Hepatocyte (in vitro differentiated cells): Measurements from ENCODE around the gene TRPM3.

ENCODE experiments used
- EZH2 ChIP-seq: fragments of 200-600 bp; sonication (generic); IDR thresholded peaks from 2 replicates; pipeline ENCODE4 v1.6.1; 2016; ENCODE audit warnings: antibody characterized with exemption, mild to moderate bottlenecking, borderline replicate concordance
- TF ChIP-seq, protein P1 (sequence below): fragments of 200-600 bp; sonication (generic); IDR thresholded peaks from 2 replicates; pipeline ENCODE4 v1.5.1; 2016; ENCODE audit warnings: antibody characterized with exemption, mild to moderate bottlenecking; ENCODE audit not compliant: poor library complexity

DNA sequence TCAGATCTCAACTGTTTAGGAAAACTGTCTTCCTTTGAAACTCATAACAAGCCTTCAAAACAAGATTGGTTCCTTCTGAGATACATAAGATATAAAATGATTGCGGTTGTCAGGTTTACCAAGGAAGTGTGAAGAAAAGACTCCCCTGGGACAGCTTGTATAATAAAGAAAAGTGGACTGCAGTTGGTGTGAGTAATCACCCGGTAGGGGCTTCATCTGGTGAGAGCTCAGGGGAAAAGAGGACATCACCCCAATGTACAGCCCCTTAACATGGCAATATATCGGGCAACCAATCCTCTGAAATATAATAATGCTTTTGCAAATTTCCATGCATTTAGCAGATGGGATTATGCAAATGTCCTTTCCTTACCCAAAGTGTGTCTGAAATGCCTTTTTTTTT lies 490.4 kb downstream of the TRPM3 start:
- TF ChIP-seq, protein P1, sequence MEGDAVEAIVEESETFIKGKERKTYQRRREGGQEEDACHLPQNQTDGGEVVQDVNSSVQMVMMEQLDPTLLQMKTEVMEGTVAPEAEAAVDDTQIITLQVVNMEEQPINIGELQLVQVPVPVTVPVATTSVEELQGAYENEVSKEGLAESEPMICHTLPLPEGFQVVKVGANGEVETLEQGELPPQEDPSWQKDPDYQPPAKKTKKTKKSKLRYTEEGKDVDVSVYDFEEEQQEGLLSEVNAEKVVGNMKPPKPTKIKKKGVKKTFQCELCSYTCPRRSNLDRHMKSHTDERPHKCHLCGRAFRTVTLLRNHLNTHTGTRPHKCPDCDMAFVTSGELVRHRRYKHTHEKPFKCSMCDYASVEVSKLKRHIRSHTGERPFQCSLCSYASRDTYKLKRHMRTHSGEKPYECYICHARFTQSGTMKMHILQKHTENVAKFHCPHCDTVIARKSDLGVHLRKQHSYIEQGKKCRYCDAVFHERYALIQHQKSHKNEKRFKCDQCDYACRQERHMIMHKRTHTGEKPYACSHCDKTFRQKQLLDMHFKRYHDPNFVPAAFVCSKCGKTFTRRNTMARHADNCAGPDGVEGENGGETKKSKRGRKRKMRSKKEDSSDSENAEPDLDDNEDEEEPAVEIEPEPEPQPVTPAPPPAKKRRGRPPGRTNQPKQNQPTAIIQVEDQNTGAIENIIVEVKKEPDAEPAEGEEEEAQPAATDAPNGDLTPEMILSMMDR, result no peak
- TF ChIP-seq EZH2, result no peak
